DOHH2 (cell line): ENCODE data around the gene RAPGEF3.

ENCODE experiments used
- H3F3A ChIP-seq: fragments of 200-600 bp; sonication (generic), shearing (Covaris generic); 2 replicates; pipeline ENCODE4 v1.6.0; 2016; ENCODE audit warnings: antibody characterized with exemption, mild to moderate bottlenecking; ENCODE audit not compliant: control insufficient read depth, insufficient read depth
- H3K27ac ChIP-seq: fragments of 200-600 bp; sonication (generic); 2 replicates; pipeline ENCODE4 v1.5.1; 2014; ENCODE audit warnings: low read depth, mild to moderate bottlenecking, low read length, moderate library complexity
- H3K27me3 ChIP-seq: fragments of 200-600 bp; sonication (generic); 2 replicates; pipeline ENCODE4 v1.6.1; 2014; ENCODE audit warnings: mild to moderate bottlenecking, low read length, mixed read lengths; ENCODE audit not compliant: control insufficient read depth
- H3K36me3 ChIP-seq: fragments of 200-600 bp; sonication (generic); 2 replicates; pipeline ENCODE4 v1.6.1; 2014; ENCODE audit warnings: mild to moderate bottlenecking, low read length, moderate library complexity, mixed read lengths; ENCODE audit not compliant: control insufficient read depth
- H3K4me1 ChIP-seq: fragments of 200-600 bp; sonication (generic); 2 replicates; pipeline ENCODE4 v1.6.1; 2014; ENCODE audit warnings: mild to moderate bottlenecking, low read length, mixed read lengths; ENCODE audit not compliant: control insufficient read depth
- H3K4me2 ChIP-seq: fragments of 200-600 bp; sonication (generic); 2 replicates; pipeline ENCODE4 v1.6.0; 2014; ENCODE audit warnings: mild to moderate bottlenecking, low read length, moderate library complexity
- H3K4me3 ChIP-seq: fragments of 200-600 bp; sonication (generic); 2 replicates; pipeline ENCODE4 v1.5.1; 2014; ENCODE audit warnings: mild to moderate bottlenecking, low read length, mixed read lengths
- H3K79me2 ChIP-seq: fragments of 200-600 bp; sonication (generic); 2 replicates; pipeline ENCODE4 v1.6.1; 2014; ENCODE audit warnings: mild to moderate bottlenecking, low read length, mixed read lengths; ENCODE audit not compliant: control insufficient read depth
- H3K9me2 ChIP-seq: fragments of 200-600 bp; sonication (generic); replicated peaks from 2 replicates; pipeline ENCODE4 v1.6.1; 2014; ENCODE audit warnings: mild to moderate bottlenecking, low read length, mixed read lengths; ENCODE audit not compliant: control insufficient read depth
- H3K9me3 ChIP-seq: fragments of 200-600 bp; sonication (generic); 2 replicates; pipeline ENCODE4 v1.6.1; 2014; ENCODE audit warnings: antibody characterized with exemption, low read length, mixed read lengths; ENCODE audit not compliant: control insufficient read depth, insufficient read depth
- H4K20me1 ChIP-seq: fragments of 200-600 bp; sonication (generic); 2 replicates; pipeline ENCODE4 v1.6.0; 2014; ENCODE audit warnings: low read depth, mild to moderate bottlenecking, antibody characterized with exemption, low read length, moderate library complexity; ENCODE audit not compliant: control insufficient read depth, insufficient read depth
- CTCF ChIP-seq: fragments of 200-600 bp; sonication (generic); IDR thresholded peaks from one replicate; pipeline ENCODE4 v1.5.1; 2014; ENCODE audit warnings: antibody characterized with exemption, mild to moderate bottlenecking, low read depth, low read length; ENCODE audit not compliant: poor library complexity, severe bottlenecking
- EZH2phosphoT487 ChIP-seq: fragments of 200-600 bp; sonication (generic); IDR thresholded peaks from 2 replicates; pipeline ENCODE4 v1.6.1; 2017; ENCODE audit warnings: borderline replicate concordance, mild to moderate bottlenecking, antibody characterized with exemption, low read length, moderate library complexity, mixed read lengths

Gene RAPGEF3

GRCh38 chr12:47746073-47746472 lies 12.6 kb downstream of the RAPGEF3 start:
- Histone ChIP-seq H3K27ac (no peak overlapping the region), H3F3A (peaks cover 10% of the 10 kb centered on the region), H3K4me1 (peaks cover 9% of the 10 kb centered on the region), H4K20me1 (0 out of 2 replicates have a peak, but pooled peaks cover 5% of the 10 kb centered on the region), H3K4me2 (no peak overlapping the region), H3K9me3 (no peaks in the 10 kb centered on the region), H3K9me2 (no peaks in the 10 kb centered on the region), H3K27me3 (peaks cover 38% of the 10 kb centered on the region), H3K36me3 (no peaks in the 10 kb centered on the region), H3K4me3 (no peak overlapping the region), H3K79me2 (no peaks in the 10 kb centered on the region)
- TF ChIP-seq CTCF (no peak), EZH2phosphoT487 (no peak)

- Histone ChIP-seq H3K9me2 (no peaks in the 10 kb centered on the region), H3K27me3 (peaks cover 38% of the 10 kb centered on the region), H3K4me2 (no peak overlapping the region), H3F3A (peaks cover 10% of the 10 kb centered on the region), H3K4me3 (no peak overlapping the region), H3K27ac (no peak overlapping the region), H3K9me3 (no peaks in the 10 kb centered on the region), H3K4me1 (peaks cover 14% of the 10 kb centered on the region), H3K36me3 (no peaks in the 10 kb centered on the region), H3K79me2 (no peaks in the 10 kb centered on the region), H4K20me1 (0 out of 2 replicates have a peak, but pooled peaks cover 5% of the 10 kb centered on the region)
- TF ChIP-seq CTCF (no peak), EZH2phosphoT487 (no peak)
These were observed 13.1 kb downstream of the RAPGEF3 start for GRCh38 chr12:47745485-47746041.

- H3K27me3 ChIP-seq, result peaks cover 35% of the 10 kb centered on the region
These were observed 13.8 kb downstream of the RAPGEF3 start for GRCh38 chr12:47744778-47745436.

More at GRCh38 chr12:47744778-47745436, 13.8 kb downstream of the RAPGEF3 start:
- no peak overlapping the region for H3K4me3 ChIP-seq
- no peaks in the 10 kb centered on the region for H3K36me3 ChIP-seq
- peaks cover 10% of the 10 kb centered on the region for H3F3A ChIP-seq
- peaks cover 21% of the 10 kb centered on the region for H3K4me1 ChIP-seq
- H3K4me2 ChIP-seq, result no peak overlapping the region
- H3K9me3 ChIP-seq, result no peaks in the 10 kb centered on the region
- H3K27ac ChIP-seq, result no peak overlapping the region
- H3K79me2 ChIP-seq, result no peaks in the 10 kb centered on the region
- H4K20me1 ChIP-seq, result 0 out of 2 replicates have a peak, but pooled peaks cover 5% of the 10 kb centered on the region
- TF ChIP-seq CTCF (no peak), EZH2phosphoT487 (no peak)
- no peaks in the 10 kb centered on the region for H3K9me2 ChIP-seq
